Colonic mucosa (tissue), 4 donors: ENCODE results near the gene SPOCK2. TPM values are rescaled to one million over a fixed set of nuclear protein-coding genes. Genes with fewer than 3 reads are reported as not detected.

Experiments used
- DNase-seq: peaks from one replicate; pipeline ENCODE4 v3.0.0-alpha.2; 2020
- H3K27ac ChIP-seq: fragments of 200-600 bp; one replicate; pipeline ENCODE4 v1.8.0; 2021
- H3K27me3 ChIP-seq: fragments of 200-600 bp; one replicate; pipeline ENCODE4 v1.8.0; 2021
- H3K36me3 ChIP-seq: fragments of 200-600 bp; one replicate; pipeline ENCODE4 v1.8.0; 2021
- H3K4me1 ChIP-seq: fragments of 200-600 bp; one replicate; pipeline ENCODE4 v1.8.0; 2021; ENCODE audit warnings: mild to moderate bottlenecking
- H3K4me3 ChIP-seq: fragments of 200-600 bp; one replicate; pipeline ENCODE4 v1.8.0; 2021
- H3K9ac ChIP-seq, 2 donors: one replicate each; pipeline ENCODE4 v1.7.0; 2013; ENCODE audit warnings: control low read depth in 2 of 2, low read depth in 2 of 2, low read length in 2 of 2
- H3K9me3 ChIP-seq: fragments of 200-600 bp; one replicate; pipeline ENCODE4 v1.8.0; 2021
- intact Hi-C: fragments of 100-400 bp; cut with DNase I; formaldehyde crosslinking; loops from one replicate; pipeline ENCODE4 v1.14.1; 2022
- total RNA-seq, 2 donors: library from RNA; stranded (reverse); fragmentation: NEBNext Ultra II Directional in 1 of 2; extraction: Animal tissue kit (Norgen Biotek cat#: 25700) in 1 of 2; gene quantifications; one replicate each; pipeline ENCODE4 v1.2.1, GENCODE V29; 2021
- TF ChIP-seq, protein P1 (sequence below): fragments of 200-600 bp; IDR thresholded peaks from one replicate; pipeline ENCODE4 v1.8.0; 2022; ENCODE audit warnings: antibody characterized with exemption, mild to moderate bottlenecking
- donor health status: healthy.
- donor health status: DM: no; HTN: no; CAD: no.
- donor health status: DM: no; HTN: no; CAD: no.

The SPOCK2 gene
- total RNA-seq, 2 donors from 2014 or later = 4.7 to 6.5 TPM

- H3K36me3 ChIP-seq = no peaks in the 10 kb centered on the region
- H3K27ac ChIP-seq = no peak overlapping the region
- H3K27me3 ChIP-seq = no peaks in the 10 kb centered on the region
- intact Hi-C loops = no loop called here
- DNase-seq = no peak
- TF ChIP-seq, protein P1, sequence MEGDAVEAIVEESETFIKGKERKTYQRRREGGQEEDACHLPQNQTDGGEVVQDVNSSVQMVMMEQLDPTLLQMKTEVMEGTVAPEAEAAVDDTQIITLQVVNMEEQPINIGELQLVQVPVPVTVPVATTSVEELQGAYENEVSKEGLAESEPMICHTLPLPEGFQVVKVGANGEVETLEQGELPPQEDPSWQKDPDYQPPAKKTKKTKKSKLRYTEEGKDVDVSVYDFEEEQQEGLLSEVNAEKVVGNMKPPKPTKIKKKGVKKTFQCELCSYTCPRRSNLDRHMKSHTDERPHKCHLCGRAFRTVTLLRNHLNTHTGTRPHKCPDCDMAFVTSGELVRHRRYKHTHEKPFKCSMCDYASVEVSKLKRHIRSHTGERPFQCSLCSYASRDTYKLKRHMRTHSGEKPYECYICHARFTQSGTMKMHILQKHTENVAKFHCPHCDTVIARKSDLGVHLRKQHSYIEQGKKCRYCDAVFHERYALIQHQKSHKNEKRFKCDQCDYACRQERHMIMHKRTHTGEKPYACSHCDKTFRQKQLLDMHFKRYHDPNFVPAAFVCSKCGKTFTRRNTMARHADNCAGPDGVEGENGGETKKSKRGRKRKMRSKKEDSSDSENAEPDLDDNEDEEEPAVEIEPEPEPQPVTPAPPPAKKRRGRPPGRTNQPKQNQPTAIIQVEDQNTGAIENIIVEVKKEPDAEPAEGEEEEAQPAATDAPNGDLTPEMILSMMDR = no peak
- no peaks in the 10 kb centered on the region for H3K9me3 ChIP-seq
- peaks cover 4% of the 10 kb centered on the region for H3K4me1 ChIP-seq
- H3K9ac ChIP-seq = no peak overlapping the region
- H3K4me3 ChIP-seq = no peak overlapping the region
Measured at GRCh38 chr10:72067463-72068125, 20.8 kb downstream of the SPOCK2 start.

GRCh38 chr10:72066318-72067284, 21.8 kb downstream of the SPOCK2 start:
- H3K27ac ChIP-seq = no peak overlapping the region
- H3K27me3 ChIP-seq = no peaks in the 10 kb centered on the region
- H3K4me3 ChIP-seq = no peak overlapping the region
- no peak for DNase-seq
- no peaks in the 10 kb centered on the region for H3K36me3 ChIP-seq
- no peak overlapping the region for H3K9ac ChIP-seq
- no peaks in the 10 kb centered on the region for H3K9me3 ChIP-seq
- H3K4me1 ChIP-seq = peaks cover 4% of the 10 kb centered on the region
- TF ChIP-seq, protein P1 = no peak
- intact Hi-C loops = no loop called here

- no peak overlapping the region for H3K4me3 ChIP-seq
- intact Hi-C loops = no loop called here
- TF ChIP-seq, protein P1 = no peak
Measured at GRCh38 chr10:72065439-72066025, 22.8 kb downstream of the SPOCK2 start.

DNA sequence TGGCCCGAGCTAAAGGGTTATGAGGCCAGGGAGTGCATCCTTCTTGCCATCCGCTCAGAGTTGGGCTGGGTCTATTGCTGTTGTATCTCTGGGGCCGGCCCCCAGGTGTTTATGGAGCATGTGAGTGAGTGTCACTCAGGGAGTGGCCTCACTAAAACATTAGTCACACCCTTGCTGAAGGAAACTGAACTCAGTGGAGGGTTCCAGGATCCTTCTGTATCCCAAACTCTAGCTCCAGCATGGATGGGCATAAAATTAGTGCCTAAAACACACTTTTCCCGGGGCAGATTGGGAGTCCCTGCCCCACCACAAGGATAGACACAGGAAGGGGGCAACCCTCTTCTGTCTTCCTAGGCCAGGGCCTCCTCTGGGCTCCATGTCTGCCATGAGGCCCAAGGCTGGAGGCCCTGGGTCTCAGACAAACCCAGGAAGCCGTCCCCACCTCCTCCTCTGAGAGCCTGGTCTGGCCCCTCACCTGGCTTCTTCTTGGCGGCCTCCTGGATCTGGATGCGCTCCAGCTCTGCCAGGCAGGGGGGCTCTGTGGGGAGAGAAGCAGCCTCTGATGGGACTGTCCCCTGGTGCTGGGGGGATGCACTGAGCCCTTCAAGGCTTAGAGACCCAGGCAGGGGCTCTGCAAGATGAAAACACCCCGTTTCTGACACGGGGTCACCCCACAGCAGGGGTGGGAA, 24.5 kb downstream of the SPOCK2 start:
- Histone ChIP-seq H3K4me1 (peaks cover 4% of the 10 kb centered on the region), H3K36me3 (no peaks in the 10 kb centered on the region), H3K27ac (no peak overlapping the region), H3K9me3 (no peaks in the 10 kb centered on the region), H3K9ac (no peak overlapping the region), H3K27me3 (no peaks in the 10 kb centered on the region), H3K4me3 (no peak overlapping the region)
- peak; percentile 73 for DNase-seq
- intact Hi-C loops = no loop called here
- TF ChIP-seq, protein P1 = no peak

More at GRCh38 chr10:72065439-72066025, 22.8 kb downstream of the SPOCK2 start:
- DNase-seq = peak; percentile 34
- Histone ChIP-seq H3K27me3 (no peaks in the 10 kb centered on the region), H3K9me3 (no peaks in the 10 kb centered on the region), H3K27ac (no peak overlapping the region), H3K4me1 (peaks cover 4% of the 10 kb centered on the region), H3K36me3 (no peaks in the 10 kb centered on the region), H3K9ac (no peak overlapping the region)
